GM12878 (cell line): ENCODE measurements around the gene B3GNT7. TPM values are rescaled to one million over a fixed set of nuclear protein-coding genes. Genes with fewer than 3 reads are reported as not detected.

Experiments
- ATAC-seq: fragments of 200-7000 bp; cut with Tn5 transposase; 3 replicates; pipeline ENCODE4 v1.9.1; 2020; ENCODE audit warnings: mild to moderate bottlenecking, moderate library complexity
- BruUV-seq: library from RNA; stranded (reverse); fragments of 400-500 nt; replicated peaks from 2 replicates; lab custom pipeline; 2021; lab: Mats Ljungman, UMichigan
- CTCF ChIA-PET: fragments of 300-600 bp; sonication (Branson Sonifier 250); formaldehyde crosslinking; extraction: SDS; loops from one replicate; lab custom pipeline; 2021; ENCODE audit warnings: inconsistent platforms; lab: Yijun Ruan, JAX
- POLR2A ChIA-PET: fragments of 350-600 bp; formaldehyde crosslinking; extraction: SDS; loops from one replicate; lab custom pipeline; 2021; ENCODE audit warnings: inconsistent platforms; lab: Charles Lee
- RAD21 ChIA-PET: fragments of 300-600 bp; sonication (Branson Sonifier 250); formaldehyde crosslinking; loops from one replicate; lab custom pipeline; 2023; ENCODE audit warnings: antibody characterized with exemption; ENCODE audit not compliant: unreplicated experiment; lab: Charles Lee
- SMC1A ChIA-PET: fragments of 300-600 bp; sonication (Branson Sonifier 250); formaldehyde crosslinking; loops from one replicate; lab custom pipeline; 2023; ENCODE audit not compliant: unreplicated experiment, uncharacterized antibody; lab: Charles Lee
- DNase-seq: peaks from one replicate; pipeline ENCODE4 v3.0.0-alpha.2; 2011; ENCODE audit warnings: low read depth, low spot score
- FAIRE-seq: peaks from 3 replicates; lab custom pipeline; 2011; peaks lifted over from hg19 to GRCh38; lab: Jason Lieb, UNC
- H2AFZ ChIP-seq: 2 replicates; pipeline ENCODE4 v1.6.0; 2011; ENCODE audit warnings: low read depth, low read length, control low read depth; ENCODE audit not compliant: control insufficient read depth
- H3K27ac ChIP-seq: 2 replicates; pipeline ENCODE4 v1.5.1; 2011; ENCODE audit warnings: control low read depth; ENCODE audit not compliant: control insufficient read depth, insufficient read depth
- H3K27me3 ChIP-seq, 2 experiments: replicated peaks in 1 of 2; 2 replicates each; pipeline versions ENCODE4 v1.6.0 to v1.6.1; 2011; ENCODE audit warnings: low read length in 1 of 2; ENCODE audit not compliant: control insufficient read depth in 2 of 2, insufficient read depth in 2 of 2
- H3K36me3 ChIP-seq, 2 experiments: 2 replicates each; pipeline ENCODE4 v1.5.1; 2011; ENCODE audit warnings: low read length in 1 of 2; ENCODE audit not compliant: control insufficient read depth in 2 of 2, insufficient read depth in 2 of 2
- H3K4me1 ChIP-seq: 2 replicates; pipeline ENCODE4 v1.6.1; 2011; ENCODE audit warnings: mild to moderate bottlenecking, low read length, moderate library complexity, mixed read lengths; ENCODE audit not compliant: control insufficient read depth, insufficient read depth
- H3K4me2 ChIP-seq: 2 replicates; pipeline ENCODE4 v1.6.0; 2011; ENCODE audit warnings: control low read depth; ENCODE audit not compliant: control insufficient read depth, insufficient read depth
- H3K4me3 ChIP-seq: fragments of 200-600 bp; sonication (generic); 2 replicates; pipeline ENCODE4 v1.5.1; 2016
- H3K79me2 ChIP-seq: 2 replicates; pipeline ENCODE4 v1.6.0; 2011; ENCODE audit warnings: low read length; ENCODE audit not compliant: control insufficient read depth, insufficient read depth
- H3K9ac ChIP-seq: 2 replicates; pipeline ENCODE4 v1.8.0; 2011; ENCODE audit warnings: low read length, control low read depth, mixed read lengths; ENCODE audit not compliant: control insufficient read depth, insufficient read depth
- H3K9me3 ChIP-seq: replicated peaks from 3 replicates; pipeline ENCODE4 v1.5.1; 2011; ENCODE audit warnings: mild to moderate bottlenecking, low read length; ENCODE audit not compliant: control insufficient read depth, insufficient read depth
- H4K20me1 ChIP-seq: 2 replicates; pipeline ENCODE4 v1.6.0; 2011; ENCODE audit not compliant: control insufficient read depth, insufficient read depth
- BCL3 ChIP-seq: IDR thresholded peaks from 2 replicates; pipeline ENCODE4 v1.6.1; 2011; ENCODE audit warnings: borderline replicate concordance, low read depth, mild to moderate bottlenecking, moderate library complexity, low read length; ENCODE audit not compliant: insufficient read depth, poor library complexity, severe bottlenecking
- CREB1 ChIP-seq: IDR thresholded peaks from 2 replicates; pipeline ENCODE4 v1.6.1; 2012; ENCODE audit warnings: low read depth, mild to moderate bottlenecking, inconsistent platforms
- CREM ChIP-seq: IDR thresholded peaks from 2 replicates; pipeline ENCODE4 v1.6.1; 2014; ENCODE audit warnings: antibody characterized with exemption, low read depth
- KLF5 ChIP-seq: fragments of 450-650 bp; IDR thresholded peaks from 2 replicates; pipeline ENCODE4 v1.6.1; 2014; ENCODE audit warnings: mild to moderate bottlenecking; ENCODE audit not compliant: partially characterized antibody
- SMAD5 ChIP-seq: IDR thresholded peaks from 2 replicates; pipeline ENCODE4 v1.6.1; 2016; ENCODE audit warnings: antibody characterized with exemption, low read depth
- STAT1 ChIP-seq: fragments of 450-650 bp; conservative IDR thresholded peaks from 2 replicates; pipeline ENCODE4 v1.6.1; 2014; ENCODE audit warnings: antibody characterized with exemption, mild to moderate bottlenecking
- ZBED1 ChIP-seq: IDR thresholded peaks from 2 replicates; pipeline ENCODE4 v1.6.1; 2016; ENCODE audit warnings: borderline replicate concordance
- ZNF207 ChIP-seq: fragments of 450-650 bp; IDR thresholded peaks from 2 replicates; pipeline ENCODE4 v1.6.1; 2014; ENCODE audit warnings: antibody characterized with exemption, mild to moderate bottlenecking, borderline replicate concordance
- WGBS: methylation state at CpG from one replicate; pipeline ENCODE4 v1.1.6; 2016; ENCODE audit warnings: low lambda C conversion rate; ENCODE audit not compliant: insufficient replicate concordance, insufficient coverage; ENCODE audit errors: missing lambda C conversion rate; 5-methylcytosine and 5-hydroxymethylcytosine counted together
- in situ Hi-C: fragments of 300-500 bp; cut with MboI; formaldehyde crosslinking; loops from 9 replicates; pipeline ENCODE4 v1.14.3; 2018; ENCODE audit warnings: mixed read lengths
- intact Hi-C: fragments of 100-400 bp; cut with micrococcal nuclease; formaldehyde crosslinking; loops from one replicate; pipeline ENCODE4 v1.14.2; 2022; ENCODE audit not compliant: unreplicated experiment
- polyA plus RNA-seq, 11 experiments: library from polyadenylated mRNA; depleted of rRNA in 4 of 11; unstranded in 6 of 11; stranded (reverse) in 5 of 11; fragments of >200 nt; fragmentation: Nextera tagmentation in 4 of 11; fragmentation: Illumina TruSeq in 1 of 11; extraction: Ambion mirVana in 4 of 11; extraction: Trizol in 1 of 11; gene quantifications; 1 replicate in 1 of 11; 2 replicates in 10 of 11; pipeline versions ENCODE4 v1.2.1 to v1.2.3, GENCODE V29; 2011 to 2016; ENCODE audit warnings: inconsistent platforms in 2 of 11, missing spikeins in 2 of 11, low read depth in 1 of 11
- total RNA-seq, 4 experiments: library from RNA; depleted of rRNA in 3 of 4; stranded (reverse); fragments of >200 nt in 3 of 4; fragmentation: Illumina TruSeq in 1 of 4; extraction: Trizol in 1 of 4; gene quantifications; 2 replicates each; pipeline versions ENCODE4 v1.2.1 to v1.2.3, GENCODE V29; 2013 to 2021

Gene B3GNT7
- total and polyA plus RNA-seq, 10 of the 15 experiments (the other 5 are each of a cell fraction or from before 2014, with no cell fraction given), result 0.91 to 12.6 (median 3.7) TPM

GRCh38 chr2:231356466-231356844 is 39.1 kb upstream of the B3GNT7 start:
- H3K36me3 ChIP-seq, result no peaks in the 10 kb centered on the region
- SMC1A ChIA-PET, result interaction anchor here (0.7 to 0.8 kb wide), 2 partner anchors 18 to 240 kb away, joined by 3 to 4 read pairs; no protein-coding TSS in a partner anchor
- no peak overlapping the region for H2AFZ ChIP-seq
- no peaks in the 10 kb centered on the region for H4K20me1 ChIP-seq
- ATAC-seq (no peak), DNase-seq (no peak), FAIRE-seq (no peak)
- CTCF ChIA-PET, result interaction anchor here (1.3 kb wide), 1 partner anchor 36 kb away, joined by 3 read pairs; no protein-coding TSS in a partner anchor
- no peak overlapping the region for H3K27ac ChIP-seq
- H3K79me2 ChIP-seq, result no peaks in the 10 kb centered on the region
- no peaks in the 10 kb centered on the region for H3K9me3 ChIP-seq
- intact Hi-C loops (no loop called here), in situ Hi-C loops (no loop called here)
- H3K9ac ChIP-seq, result no peak overlapping the region
- RAD21 ChIA-PET, result no interaction called here
- TF ChIP-seq STAT1 (no peak), SMAD5 (no peak), KLF5 (no peak), ZBED1 (no peak), BCL3 (no peak), ZNF207 (no peak), CREB1 (no peak), CREM (no peak)
- POLR2A ChIA-PET, result no interaction called here
- no peaks in the 10 kb centered on the region for H3K27me3 ChIP-seq
- no peak overlapping the region for H3K4me2 ChIP-seq
- WGBS, result 32% methylated on average over 5 of the region's 5 CpGs
- BruUV-seq, result no TSS peak
- peaks cover under 1% of the 10 kb centered on the region; the same call in 1 of the 2 replicates for H3K4me1 ChIP-seq
- no peak overlapping the region for H3K4me3 ChIP-seq
